IMR-90 (cell line): ENCODE measurements around the gene LLGL2. TPM values are rescaled to one million over a fixed set of nuclear protein-coding genes. Genes with fewer than 3 reads are reported as not detected.

Source experiments
- ATAC-seq: fragments of 200-7000 bp; cut with Tn5 transposase; 2 replicates; pipeline ENCODE4 v1.9.1; 2020; ENCODE audit warnings: low read depth, mild to moderate bottlenecking, moderate library complexity
- BruUV-seq: library from RNA; stranded (reverse); fragments of 400-500 nt; replicated peaks from 2 replicates; lab custom pipeline; 2021; lab: Mats Ljungman, UMichigan
- CTCF ChIA-PET: fragments of 300-600 bp; formaldehyde crosslinking; extraction: SDS; loops from one replicate; lab custom pipeline; 2021; ENCODE audit warnings: antibody characterized with exemption; lab: Yijun Ruan, JAX
- POLR2A ChIA-PET: fragments of 300-600 bp; sonication (Branson Sonifier 250); formaldehyde crosslinking; loops from one replicate; lab custom pipeline; 2022; ENCODE audit warnings: antibody characterized with exemption; ENCODE audit not compliant: unreplicated experiment; lab: Charles Lee
- DNase-seq: peaks from one replicate; pipeline ENCODE4 v3.0.0; 2013
- H2AFZ ChIP-seq: replicated peaks from 2 replicates; pipeline ENCODE3; 2013; ENCODE audit warnings: low read length, mild to moderate bottlenecking; ENCODE audit not compliant: poor library complexity
- H2AK5ac ChIP-seq: 2 replicates; pipeline ENCODE4 v1.6.1; 2013; ENCODE audit warnings: low read depth, low read length, inconsistent platforms
- H2AK9ac ChIP-seq: replicated peaks from 2 replicates; pipeline ENCODE3; 2013; ENCODE audit warnings: mild to moderate bottlenecking, low read depth, low read length, moderate library complexity; ENCODE audit not compliant: poor library complexity
- H2BK120ac ChIP-seq: 2 replicates; pipeline ENCODE4 v1.6.1; 2013; ENCODE audit warnings: low read depth, low read length, inconsistent platforms
- H2BK15ac ChIP-seq: 3 replicates; pipeline ENCODE4 v1.6.1; 2013; ENCODE audit warnings: low read depth, low read length, inconsistent platforms
- H2BK20ac ChIP-seq: 2 replicates; pipeline ENCODE4 v1.6.1; 2013; ENCODE audit warnings: low read depth, mild to moderate bottlenecking, inconsistent platforms, low read length, moderate library complexity
- H2BK5ac ChIP-seq: 2 replicates; pipeline ENCODE4 v1.6.1; 2013; ENCODE audit warnings: mild to moderate bottlenecking, low read depth, low read length, inconsistent platforms; ENCODE audit not compliant: poor library complexity, severe bottlenecking
- H3K14ac ChIP-seq: replicated peaks from 2 replicates; pipeline ENCODE4 v1.6.1; 2013; ENCODE audit warnings: low read depth, low read length, inconsistent platforms
- H3K18ac ChIP-seq: 2 replicates; pipeline ENCODE4 v1.6.1; 2013; ENCODE audit warnings: low read depth, low read length, control low read depth
- H3K23ac ChIP-seq: 2 replicates; pipeline ENCODE4 v1.6.1; 2013; ENCODE audit warnings: low read depth, low read length, inconsistent platforms
- H3K27ac ChIP-seq: 2 replicates; pipeline ENCODE4 v1.5.1; 2013; ENCODE audit warnings: mild to moderate bottlenecking, control low read depth, low read length; ENCODE audit not compliant: insufficient read depth
- H3K27me3 ChIP-seq: 2 replicates; pipeline ENCODE4 v1.6.1; 2013; ENCODE audit warnings: low read length; ENCODE audit not compliant: control insufficient read depth, insufficient read depth
- H3K36me3 ChIP-seq: 2 replicates; pipeline ENCODE4 v1.6.1; 2013; ENCODE audit warnings: low read length, mixed read lengths; ENCODE audit not compliant: control insufficient read depth, insufficient read depth
- H3K4ac ChIP-seq: 2 replicates; pipeline ENCODE4 v1.6.1; 2013; ENCODE audit warnings: low read depth, low read length, inconsistent platforms
- H3K4me1 ChIP-seq: 2 replicates; pipeline ENCODE4 v1.6.1; 2013; ENCODE audit warnings: low read length, mixed read lengths; ENCODE audit not compliant: control insufficient read depth, insufficient read depth
- H3K4me2 ChIP-seq: 2 replicates; pipeline ENCODE4 v1.6.1; 2013; ENCODE audit warnings: low read depth, mild to moderate bottlenecking, control low read depth, low read length, moderate library complexity
- H3K4me3 ChIP-seq: 2 replicates; pipeline ENCODE4 v1.5.1; 2013; ENCODE audit warnings: low read depth, mild to moderate bottlenecking, control low read depth, low read length, moderate library complexity; ENCODE audit not compliant: insufficient read depth
- H3K56ac ChIP-seq: 2 replicates; pipeline ENCODE4 v1.6.1; 2013; ENCODE audit warnings: low read length, inconsistent platforms; ENCODE audit not compliant: insufficient read depth; ENCODE audit errors: extremely low read depth
- H3K79me1 ChIP-seq, 2 experiments: 2 replicates each; pipeline ENCODE4 v1.6.1; 2013; ENCODE audit warnings: low read length in 2 of 2, inconsistent platforms in 1 of 2, low read depth in 1 of 2
- H3K9ac ChIP-seq: 2 replicates; pipeline ENCODE4 v1.6.1; 2013; ENCODE audit warnings: low read depth, low read length, control low read depth
- H3K9me1 ChIP-seq: 2 replicates; pipeline ENCODE4 v1.6.1; 2013; ENCODE audit warnings: low read length, inconsistent platforms; ENCODE audit not compliant: insufficient read depth
- H3K9me3 ChIP-seq: 2 replicates; pipeline ENCODE4 v1.6.1; 2013; ENCODE audit warnings: low read length; ENCODE audit not compliant: control insufficient read depth, insufficient read depth
- H4K20me1 ChIP-seq: 2 replicates; pipeline ENCODE4 v1.6.1; 2013; ENCODE audit warnings: low read length, inconsistent platforms; ENCODE audit not compliant: insufficient read depth
- H4K5ac ChIP-seq: 2 replicates; pipeline ENCODE4 v1.6.1; 2013; ENCODE audit warnings: mild to moderate bottlenecking, low read depth, low read length, control low read depth
- H4K8ac ChIP-seq, 2 experiments: 2 replicates each; pipeline ENCODE4 v1.6.1; 2013; ENCODE audit warnings: low read depth in 2 of 2, low read length in 2 of 2, control low read depth in 1 of 2, inconsistent platforms in 1 of 2
- H4K91ac ChIP-seq: 2 replicates; pipeline ENCODE4 v1.6.1; 2013; ENCODE audit warnings: low read depth, low read length, inconsistent platforms; ENCODE audit not compliant: insufficient read depth
- CEBPB ChIP-seq: IDR thresholded peaks from 2 replicates; pipeline ENCODE4 v1.6.1; 2012; ENCODE audit warnings: low read depth, low read length, improper control_type of control experiment
- MAZ ChIP-seq: IDR thresholded peaks from 2 replicates; pipeline ENCODE4 v1.6.1; 2012; ENCODE audit warnings: low read depth, mild to moderate bottlenecking, low read length, improper control_type of control experiment, moderate library complexity, borderline replicate concordance
- RAD21 ChIP-seq: IDR thresholded peaks from 2 replicates; pipeline ENCODE4 v1.6.1; 2012; ENCODE audit warnings: low read length, improper control_type of control experiment
- RCOR1 ChIP-seq: IDR thresholded peaks from 2 replicates; pipeline ENCODE4 v1.6.1; 2012; ENCODE audit warnings: mild to moderate bottlenecking, low read length, improper control_type of control experiment; ENCODE audit not compliant: insufficient replicate concordance
- RFX5 ChIP-seq: IDR thresholded peaks from 2 replicates; pipeline ENCODE4 v1.8.0; 2012; ENCODE audit warnings: low read depth, mild to moderate bottlenecking, low read length, moderate library complexity
- WGBS, 2 experiments: methylation state at CpG; one replicate each; pipeline versions ENCODE4 v1.1.5 to v1.1.7; 2013; ENCODE audit warnings: missing lambda C conversion rate in 2 of 2; ENCODE audit not compliant: insufficient read length in 1 of 2; ENCODE audit errors: extremely low coverage in 2 of 2; 5-methylcytosine and 5-hydroxymethylcytosine counted together
- dilution Hi-C: fragments of 300-500 bp; cut with HindIII; formaldehyde crosslinking; loops from one replicate; pipeline ENCODE4 v1.14.3; 2018; ENCODE audit warnings: low sequenced_read_pairs; ENCODE audit not compliant: unreplicated experiment
- in situ Hi-C: fragments of 300-500 bp; cut with MboI; formaldehyde crosslinking; loops from 3 replicates; pipeline ENCODE4 v1.14.3; 2019; ENCODE audit warnings: low sequenced_read_pairs, inconsistent platforms, mixed read lengths
- intact Hi-C: fragments of 100-400 bp; cut with micrococcal nuclease; formaldehyde crosslinking; loops from 2 replicates; pipeline ENCODE4 v1.10.0; 2022
- polyA plus RNA-seq, 3 experiments: library from polyadenylated mRNA; depleted of rRNA; stranded (reverse); fragments of >200 nt; gene quantifications; 2 replicates each; pipeline ENCODE4 v1.2.3, GENCODE V29; 2012; ENCODE audit warnings: low replicate concordance in 1 of 3
- total RNA-seq: library from RNA; depleted of rRNA; stranded (reverse); fragments of >200 nt; gene quantifications from 2 replicates; pipeline ENCODE4 v1.2.3, GENCODE V29; 2012
- TF ChIP-seq, protein P1 (sequence below): conservative IDR thresholded peaks from 2 replicates; pipeline ENCODE4 v1.5.1; 2012; ENCODE audit warnings: mild to moderate bottlenecking, low read depth, low read length, improper control_type of control experiment

LLGL2 gene
- total and polyA plus RNA-seq, 2 of the 4 experiments (the other 2 are of a cell fraction): 0.54 to 0.72 TPM

DNA sequence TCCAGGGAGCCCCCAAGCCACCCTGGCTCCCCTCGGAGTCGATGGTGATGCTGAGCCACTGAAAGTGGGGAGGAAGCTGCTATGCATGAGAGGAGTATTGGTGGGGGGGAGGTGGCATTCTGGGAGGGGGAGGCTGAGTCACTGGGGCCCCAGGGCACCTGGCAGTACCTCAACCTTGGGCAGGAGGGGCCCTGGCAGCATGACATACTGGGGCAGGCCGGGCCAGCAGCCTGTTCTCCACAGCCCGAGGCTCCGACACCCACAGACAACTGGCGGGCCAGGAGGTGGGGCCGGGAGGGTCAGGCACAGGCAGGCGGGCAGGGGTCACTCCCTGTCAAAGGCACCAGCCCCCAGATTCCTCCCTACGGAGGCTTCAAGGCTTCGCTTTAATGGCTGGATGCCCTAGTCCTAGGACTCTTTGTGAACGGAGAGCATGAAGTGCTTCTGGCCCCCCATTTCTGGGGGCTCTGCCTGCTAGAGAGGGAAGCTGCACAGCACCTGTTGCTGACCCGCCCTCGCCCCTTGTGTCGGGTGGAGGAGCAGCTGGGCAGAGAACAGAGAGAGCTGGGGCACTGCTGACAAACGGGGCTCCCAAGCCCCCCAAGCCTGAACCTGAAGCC, 11.1 kb upstream of the LLGL2 start:
- TF ChIP-seq CEBPB: no peak
- TF ChIP-seq RAD21: no peak
- no peak for TF ChIP-seq MAZ
- TF ChIP-seq, protein P1, sequence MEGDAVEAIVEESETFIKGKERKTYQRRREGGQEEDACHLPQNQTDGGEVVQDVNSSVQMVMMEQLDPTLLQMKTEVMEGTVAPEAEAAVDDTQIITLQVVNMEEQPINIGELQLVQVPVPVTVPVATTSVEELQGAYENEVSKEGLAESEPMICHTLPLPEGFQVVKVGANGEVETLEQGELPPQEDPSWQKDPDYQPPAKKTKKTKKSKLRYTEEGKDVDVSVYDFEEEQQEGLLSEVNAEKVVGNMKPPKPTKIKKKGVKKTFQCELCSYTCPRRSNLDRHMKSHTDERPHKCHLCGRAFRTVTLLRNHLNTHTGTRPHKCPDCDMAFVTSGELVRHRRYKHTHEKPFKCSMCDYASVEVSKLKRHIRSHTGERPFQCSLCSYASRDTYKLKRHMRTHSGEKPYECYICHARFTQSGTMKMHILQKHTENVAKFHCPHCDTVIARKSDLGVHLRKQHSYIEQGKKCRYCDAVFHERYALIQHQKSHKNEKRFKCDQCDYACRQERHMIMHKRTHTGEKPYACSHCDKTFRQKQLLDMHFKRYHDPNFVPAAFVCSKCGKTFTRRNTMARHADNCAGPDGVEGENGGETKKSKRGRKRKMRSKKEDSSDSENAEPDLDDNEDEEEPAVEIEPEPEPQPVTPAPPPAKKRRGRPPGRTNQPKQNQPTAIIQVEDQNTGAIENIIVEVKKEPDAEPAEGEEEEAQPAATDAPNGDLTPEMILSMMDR: no peak
- TF ChIP-seq RFX5: no peak
- TF ChIP-seq RCOR1: no peak
- peaks cover 13% of the 10 kb centered on the region; the same call in 1 of the 2 replicates for H3K9me1 ChIP-seq
- H3K9me3 ChIP-seq: no peaks in the 10 kb centered on the region
- peak overlapping the region; percentile 82 for H3K23ac ChIP-seq
- no peak overlapping the region for H4K91ac ChIP-seq
- H3K4me3 ChIP-seq: peak overlapping the region; percentile 82
- peak overlapping the region in 1 of 2 experiments; percentile 67; a peak in 1 of 4 replicates for H4K8ac ChIP-seq
- 0% methylated on average over 1 of the region's 15 CpGs; no CpG with 5 or more reads in 1 of the 2 experiments for WGBS, 2 experiments
- peak overlapping the region; percentile 46 for H3K9ac ChIP-seq
- H2BK15ac ChIP-seq: no peak overlapping the region; the same call in 2 of the 3 replicates
- DNase-seq: no peak
- peak overlapping the region; percentile 98 for H2AFZ ChIP-seq
- in situ Hi-C loops (loop anchor here (5.0 kb wide), 1 partner anchor 87 kb away; no protein-coding TSS in a partner anchor), intact Hi-C loops (loop anchor here (10.0 kb wide), 1 partner anchor 240 kb away; the partner anchor contains the start of gene MIF4GD), dilution Hi-C loops (no loop called here)
- no peak overlapping the region for H4K5ac ChIP-seq
- H3K36me3 ChIP-seq: peaks cover 11% of the 10 kb centered on the region; the same call in 1 of the 2 replicates
- H3K14ac ChIP-seq: peak overlapping the region; percentile 67
- ATAC-seq: no peak
- peak overlapping the region; percentile 51; the same call in 1 of the 2 replicates for H3K27ac ChIP-seq
- POLR2A ChIA-PET: no interaction called here
- peak overlapping the region; percentile 65 for H2BK5ac ChIP-seq
- H2AK9ac ChIP-seq: peak overlapping the region; percentile 96
- no peak overlapping the region for H2BK120ac ChIP-seq
- peaks cover 35 to 68% of the 10 kb centered on the region in 2 experiments for H3K79me1 ChIP-seq
- H3K18ac ChIP-seq: no peak overlapping the region
- CTCF ChIA-PET: no interaction called here
- peak overlapping the region; percentile 71 for H3K4ac ChIP-seq
- peak overlapping the region; percentile 70 for H2AK5ac ChIP-seq
- no peaks in the 10 kb centered on the region for H3K27me3 ChIP-seq
- H2BK20ac ChIP-seq: no peak overlapping the region
- peaks cover 30% of the 10 kb centered on the region for H4K20me1 ChIP-seq
- H3K4me2 ChIP-seq: peak overlapping the region; percentile 77
- no TSS peak for BruUV-seq
- H3K56ac ChIP-seq: peak overlapping the region; percentile 33; the same call in 1 of the 2 replicates
- peaks cover 10% of the 10 kb centered on the region; the same call in 1 of the 2 replicates for H3K4me1 ChIP-seq
